H1 (cell line): ENCODE data around the gene RHBDD2. TPM values are rescaled to one million over a fixed set of nuclear protein-coding genes. Genes with fewer than 3 reads are reported as not detected.

Experiments
- CTCF ChIA-PET: fragments of 300-600 bp; sonication (Branson Sonifier 250); formaldehyde crosslinking; loops from one replicate; lab custom pipeline; 2021; ENCODE audit not compliant: partially characterized antibody; lab: Charles Lee
- POLR2A ChIA-PET: fragments of 300-600 bp; sonication (Branson Sonifier 250); formaldehyde crosslinking; loops from one replicate; lab custom pipeline; 2021; ENCODE audit warnings: inconsistent platforms; ENCODE audit not compliant: partially characterized antibody; lab: Charles Lee
- DNase-seq, 2 experiments: peaks; one replicate each; pipeline versions ENCODE4 v3.0.0 to v3.0.0-alpha.2; 2010 to 2022; ENCODE audit warnings: low spot score in 2 of 2, low read depth in 1 of 2, mixed read lengths in 1 of 2
- FAIRE-seq: peaks from 2 replicates; lab custom pipeline; 2011; peaks lifted over from hg19 to GRCh38; lab: Jason Lieb, UNC
- H2AFZ ChIP-seq: 2 replicates; pipeline ENCODE4 v1.8.1; 2012; ENCODE audit warnings: low read length, inconsistent platforms
- H2AK5ac ChIP-seq: 2 replicates; pipeline ENCODE4 v1.6.1; 2013; ENCODE audit warnings: low read depth, low read length
- H2BK120ac ChIP-seq: replicated peaks from 2 replicates; pipeline ENCODE3; 2013; ENCODE audit warnings: low read depth, low read length, inconsistent platforms
- H2BK12ac ChIP-seq: 2 replicates; pipeline ENCODE4 v1.6.1; 2013; ENCODE audit warnings: low read depth, low read length
- H2BK15ac ChIP-seq: 2 replicates; pipeline ENCODE4 v1.6.1; 2013; ENCODE audit warnings: low read length
- H2BK20ac ChIP-seq: 2 replicates; pipeline ENCODE4 v1.6.1; 2013; ENCODE audit warnings: low read length
- H2BK5ac ChIP-seq: 2 replicates; pipeline ENCODE4 v1.6.1; 2013; ENCODE audit warnings: low read depth, low read length
- H3K14ac ChIP-seq: 2 replicates; pipeline ENCODE4 v1.6.1; 2013; ENCODE audit warnings: inconsistent platforms; ENCODE audit not compliant: insufficient read length
- H3K18ac ChIP-seq: 2 replicates; pipeline ENCODE4 v1.6.1; 2013; ENCODE audit warnings: low read length; ENCODE audit errors: extremely low read depth
- H3K23ac ChIP-seq: 2 replicates; pipeline ENCODE4 v1.6.1; 2013; ENCODE audit warnings: inconsistent platforms; ENCODE audit not compliant: insufficient read length
- H3K23me2 ChIP-seq: 2 replicates; pipeline ENCODE4 v1.6.1; 2013; ENCODE audit warnings: low read depth, low read length
- H3K27ac ChIP-seq: 2 replicates; pipeline ENCODE4 v1.6.1; 2011; ENCODE audit warnings: low read depth, low read length, inconsistent platforms
- H3K27me3 ChIP-seq, 4 experiments: replicated peaks in 1 of 4; 1 replicate in 1 of 4; 2 replicates in 3 of 4; pipeline versions ENCODE4 v1.6.1 to v1.8.1; 2011 to 2013; ENCODE audit warnings: low read length in 3 of 4, mild to moderate bottlenecking in 3 of 4, inconsistent platforms in 2 of 4, mixed read lengths in 2 of 4, moderate library complexity in 1 of 4; ENCODE audit not compliant: control insufficient read depth in 3 of 4, insufficient read depth in 3 of 4; ENCODE audit errors: extremely low read depth in 1 of 4
- H3K36me3 ChIP-seq, 4 experiments: 2 replicates each; pipeline versions ENCODE4 v1.6.1 to v1.8.1; 2011 to 2013; ENCODE audit warnings: mild to moderate bottlenecking in 4 of 4, low read length in 3 of 4, moderate library complexity in 2 of 4, control low read depth in 1 of 4, inconsistent platforms in 1 of 4; ENCODE audit not compliant: insufficient read depth in 4 of 4, control insufficient read depth in 2 of 4
- H3K4ac ChIP-seq: replicated peaks from 2 replicates; pipeline ENCODE3; 2013; ENCODE audit warnings: low read length, low read depth, mixed read lengths, inconsistent platforms; ENCODE audit not compliant: insufficient read length
- H3K4me1 ChIP-seq, 4 experiments: replicated peaks in 1 of 4; 1 replicate in 1 of 4; 2 replicates in 3 of 4; pipeline versions ENCODE4 v1.6.1 to v1.8.1; 2011 to 2013; ENCODE audit warnings: low read length in 3 of 4, inconsistent platforms in 2 of 4, mixed read lengths in 1 of 4; ENCODE audit not compliant: insufficient read depth in 4 of 4, control insufficient read depth in 3 of 4
- H3K4me2 ChIP-seq, 2 experiments: 2 replicates each; pipeline versions ENCODE4 v1.6.1 to v1.8.1; 2011 to 2013; ENCODE audit warnings: low read depth in 2 of 2, low read length in 2 of 2, control low read depth in 1 of 2, inconsistent platforms in 1 of 2, mild to moderate bottlenecking in 1 of 2; ENCODE audit not compliant: insufficient read depth in 1 of 2
- H3K4me3 ChIP-seq, 4 experiments: fragments of 200-600, 300-600 bp in 1 of 4; sonication (generic), shearing (Covaris generic), sonication (Bioruptor Twin) in 1 of 4; 2 replicates each; pipeline versions ENCODE4 v1.5.1 to v1.8.1; 2011 to 2016; ENCODE audit warnings: low read length in 4 of 4, low read depth in 3 of 4, control low read depth in 2 of 4, inconsistent platforms in 2 of 4, mild to moderate bottlenecking in 2 of 4, mixed read lengths in 1 of 4, moderate library complexity in 1 of 4; ENCODE audit not compliant: insufficient read depth in 2 of 4; ENCODE audit errors: extremely low read depth in 1 of 4
- H3K56ac ChIP-seq: replicated peaks from 2 replicates; pipeline ENCODE3; 2013; ENCODE audit warnings: low read depth, mild to moderate bottlenecking, mixed read lengths, low read length, inconsistent platforms; ENCODE audit not compliant: insufficient read length
- H3K79me1 ChIP-seq: 2 replicates; pipeline ENCODE4 v1.6.1; 2013; ENCODE audit warnings: low read depth, low read length, control low read depth
- H3K79me2 ChIP-seq, 2 experiments: 2 replicates each; pipeline versions ENCODE4 v1.6.1 to v1.8.1; 2012 to 2013; ENCODE audit warnings: low read length in 2 of 2, mild to moderate bottlenecking in 2 of 2, inconsistent platforms in 1 of 2; ENCODE audit not compliant: insufficient read depth in 2 of 2, control insufficient read depth in 1 of 2
- H3K9ac ChIP-seq, 4 experiments: replicated peaks in 1 of 4; 1 replicate in 1 of 4; 2 replicates in 3 of 4; pipeline versions ENCODE4 v1.6.1 to v1.8.1; 2011 to 2013; ENCODE audit warnings: low read depth in 3 of 4, low read length in 3 of 4, control low read depth in 2 of 4, mild to moderate bottlenecking in 2 of 4, moderate library complexity in 2 of 4, inconsistent platforms in 1 of 4; ENCODE audit errors: extremely low read depth in 1 of 4
- H3K9me3 ChIP-seq, 2 experiments: 2 replicates each; pipeline versions ENCODE4 v1.6.1 to v1.8.1; 2012 to 2013; ENCODE audit warnings: mild to moderate bottlenecking in 2 of 2, moderate library complexity in 2 of 2, control low read depth in 1 of 2, inconsistent platforms in 1 of 2, low read depth in 1 of 2, low read length in 1 of 2, mixed read lengths in 1 of 2; ENCODE audit not compliant: insufficient read depth in 2 of 2
- H4K20me1 ChIP-seq, 2 experiments: replicated peaks in 1 of 2; 2 replicates each; pipeline versions ENCODE3 to v1.8.1; 2011 to 2013; ENCODE audit warnings: inconsistent platforms in 2 of 2, low read length in 2 of 2, mild to moderate bottlenecking in 1 of 2; ENCODE audit not compliant: insufficient read depth in 2 of 2, control insufficient read depth in 1 of 2
- H4K5ac ChIP-seq: 2 replicates; pipeline ENCODE4 v1.6.1; 2013; ENCODE audit warnings: low read length, low read depth, mixed read lengths, inconsistent platforms; ENCODE audit not compliant: insufficient read length
- H4K8ac ChIP-seq: 2 replicates; pipeline ENCODE4 v1.8.0; 2013; ENCODE audit warnings: mild to moderate bottlenecking, moderate library complexity, low read length, inconsistent platforms; ENCODE audit not compliant: insufficient read depth; ENCODE audit errors: extremely low read depth
- H4K91ac ChIP-seq: replicated peaks from 2 replicates; pipeline ENCODE3; 2013; ENCODE audit warnings: low read length, mixed read lengths, inconsistent platforms; ENCODE audit not compliant: insufficient read length
- CREB1 ChIP-seq: IDR thresholded peaks from 2 replicates; pipeline ENCODE4 v1.6.1; 2012; ENCODE audit warnings: inconsistent platforms
- HDAC6 ChIP-seq: IDR thresholded peaks from one replicate; pipeline ENCODE4 v1.7.1; 2012; ENCODE audit warnings: low read depth, mild to moderate bottlenecking, inconsistent platforms, low read length, moderate library complexity
- RXRA ChIP-seq: IDR thresholded peaks from 2 replicates; pipeline ENCODE4 v1.6.1; 2011; ENCODE audit warnings: low read depth, mild to moderate bottlenecking, low read length, moderate library complexity; ENCODE audit not compliant: insufficient read depth
- WGBS, 2 experiments: shearing (Covaris generic) in 1 of 2; methylation state at CpG; one replicate each; pipeline versions ENCODE4 v1.1.6 to v1.1.7; 2013 to 2015; ENCODE audit warnings: low lambda C conversion rate in 2 of 2, mixed read lengths in 2 of 2, inconsistent platforms in 1 of 2, low coverage in 1 of 2, missing lambda C conversion rate in 1 of 2; ENCODE audit not compliant: insufficient replicate concordance in 2 of 2, insufficient coverage in 1 of 2, insufficient read length in 1 of 2; ENCODE audit errors: extremely low coverage in 1 of 2, missing lambda C conversion rate in 1 of 2; 5-methylcytosine and 5-hydroxymethylcytosine counted together
- polyA plus RNA-seq, 7 experiments: library from polyadenylated mRNA; depleted of rRNA in 3 of 7; stranded (reverse) in 5 of 7; unstranded in 2 of 7; fragments of >200 nt in 5 of 7; fragments of 200-250 nt in 2 of 7; gene quantifications; 1 replicate in 5 of 7; 2 replicates in 1 of 7; 4 replicates in 1 of 7; pipeline versions ENCODE4 v1.2.1 to v1.2.3, GENCODE V29; 2011 to 2013; ENCODE audit warnings: missing spikeins in 2 of 7, mixed read lengths in 2 of 7
- total RNA-seq: library from RNA; stranded (reverse); fragmentation: NEBNext Ultra II Directional; extraction: Animal tissue kit (Norgen Biotek cat#: 25700); gene quantifications from 2 replicates; pipeline ENCODE4 v1.2.1, GENCODE V29; 2021
- TF ChIP-seq, protein P1 (sequence below): IDR thresholded peaks from 2 replicates; pipeline ENCODE4 v1.6.1; 2012; ENCODE audit warnings: low read length, inconsistent platforms

Gene RHBDD2
- total and polyA plus RNA-seq, 2 of the 8 experiments (the other 6 are each of a cell fraction or from before 2014, with no cell fraction given) = 28.3 to 65.5 TPM

- Histone ChIP-seq H4K8ac (no peak overlapping the region), H2BK20ac (no peak overlapping the region), H4K91ac (no peak overlapping the region), H3K9me3 (no peaks in the 10 kb centered on the region), H3K23me2 (no peaks in the 10 kb centered on the region), H2BK12ac (no peak overlapping the region), H3K36me3 (no peaks in the 10 kb centered on the region), H3K18ac (no peak overlapping the region), H4K20me1 (no peaks in the 10 kb centered on the region), H3K4me3 (no peak overlapping the region), H3K14ac (no peak overlapping the region), H2AK5ac (no peak overlapping the region), H3K9ac (no peak overlapping the region), H4K5ac (no peak overlapping the region), H2BK5ac (no peak overlapping the region), H2BK15ac (no peak overlapping the region), H3K4me1 (no peaks in the 10 kb centered on the region), H3K4ac (no peak overlapping the region), H2AFZ (no peak overlapping the region), H3K4me2 (no peak overlapping the region), H3K79me2 (no peaks in the 10 kb centered on the region), H3K27ac (no peak overlapping the region), H3K23ac (no peak overlapping the region), H3K27me3 (no peaks in the 10 kb centered on the region), H2BK120ac (no peak overlapping the region), H3K56ac (no peak overlapping the region), H3K79me1 (no peaks in the 10 kb centered on the region)
- DNase-seq (no peak), FAIRE-seq (no peak)
- POLR2A ChIA-PET = no interaction called here
- WGBS, 2 experiments = 94% methylated on average over 6 of the region's 6 CpGs; no CpG with 5 or more reads in 1 of the 2 experiments
- CTCF ChIA-PET = interaction anchor here (1.2 to 3.4 kb wide), 2 partner anchors 8 to 10 kb away, joined by 3 to 16 read pairs; no protein-coding TSS in a partner anchor
- TF ChIP-seq RXRA (no peak), HDAC6 (no peak), CREB1 (no peak)
- TF ChIP-seq, protein P1, sequence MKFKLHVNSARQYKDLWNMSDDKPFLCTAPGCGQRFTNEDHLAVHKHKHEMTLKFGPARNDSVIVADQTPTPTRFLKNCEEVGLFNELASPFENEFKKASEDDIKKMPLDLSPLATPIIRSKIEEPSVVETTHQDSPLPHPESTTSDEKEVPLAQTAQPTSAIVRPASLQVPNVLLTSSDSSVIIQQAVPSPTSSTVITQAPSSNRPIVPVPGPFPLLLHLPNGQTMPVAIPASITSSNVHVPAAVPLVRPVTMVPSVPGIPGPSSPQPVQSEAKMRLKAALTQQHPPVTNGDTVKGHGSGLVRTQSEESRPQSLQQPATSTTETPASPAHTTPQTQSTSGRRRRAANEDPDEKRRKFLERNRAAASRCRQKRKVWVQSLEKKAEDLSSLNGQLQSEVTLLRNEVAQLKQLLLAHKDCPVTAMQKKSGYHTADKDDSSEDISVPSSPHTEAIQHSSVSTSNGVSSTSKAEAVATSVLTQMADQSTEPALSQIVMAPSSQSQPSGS = no peak
Measured at GRCh38 chr7:75856536-75856935, 22.3 kb upstream of the RHBDD2 start.
